HG03469 (cell line): ENCODE data around the gene CASTOR1.

ENCODE experiments used
- ATAC-seq: cut with Tn5 transposase; IDR thresholded peaks from one replicate; pipeline ENCODE4 v1.9.1; 2021; ENCODE audit warnings: mild to moderate bottlenecking, moderate library complexity, moderate number of reproducible peaks; ENCODE audit not compliant: unreplicated experiment

The CASTOR1 gene

GRCh38 chr22:30320021-30320556, 30.8 kb upstream of the CASTOR1 start:
- ATAC-seq: no peak

- ATAC-seq: no peak
These were observed 29.6 kb upstream of the CASTOR1 start for GRCh38 chr22:30318799-30319419.

DNA sequence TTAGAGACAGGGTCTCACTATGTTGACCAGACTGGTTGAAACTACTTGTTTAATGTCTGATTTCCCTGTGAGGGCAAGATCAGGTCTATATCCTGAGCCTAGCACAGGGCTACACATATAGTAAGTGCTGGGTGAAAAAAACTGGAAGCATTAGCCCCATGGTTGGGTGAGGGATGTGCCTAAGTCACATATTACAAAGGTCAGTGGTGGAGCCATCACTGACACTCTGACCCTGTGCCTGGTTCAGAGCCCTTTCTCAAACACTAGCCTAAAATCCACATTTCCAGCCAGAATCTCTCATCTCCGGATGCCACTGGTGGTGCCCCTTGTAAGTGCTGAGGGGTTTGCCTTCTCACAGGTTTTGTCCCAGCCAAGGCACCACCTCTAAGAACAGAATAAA, 28.5 kb upstream of the CASTOR1 start:
- ATAC-seq: no peak

DNA sequence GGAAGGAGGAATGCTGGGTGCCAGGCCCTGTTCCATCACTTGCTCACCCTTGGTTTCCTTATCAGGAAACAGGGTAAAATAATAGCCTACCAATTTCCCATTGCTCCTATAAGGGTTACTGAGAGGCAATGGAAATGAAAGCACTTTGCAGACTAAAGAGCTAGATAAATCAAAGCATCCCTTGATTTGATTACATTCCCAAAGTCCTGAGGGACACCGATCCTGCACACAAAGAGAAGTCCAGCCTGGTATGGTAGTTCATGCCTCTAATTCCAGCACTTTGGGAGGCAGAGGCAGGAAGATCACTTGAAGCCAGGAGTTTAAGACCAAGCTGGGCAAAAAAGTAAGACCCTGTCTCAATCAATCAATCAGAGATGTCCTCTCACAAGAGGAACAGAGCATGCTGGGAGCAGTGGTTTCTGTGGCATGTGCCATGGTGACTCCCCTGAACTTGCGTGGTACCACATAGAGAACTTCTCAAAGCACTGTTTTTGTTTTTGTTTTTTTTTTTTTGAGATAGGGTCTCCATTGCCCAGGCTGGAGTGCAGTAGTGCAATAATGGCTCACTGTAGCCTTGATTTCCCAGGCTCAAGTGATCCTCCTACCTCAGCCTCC, 26.8 kb upstream of the CASTOR1 start:
- ATAC-seq: no peak

- ATAC-seq: no peak
These were observed 25.6 kb upstream of the CASTOR1 start for GRCh38 chr22:30314915-30315314.

DNA sequence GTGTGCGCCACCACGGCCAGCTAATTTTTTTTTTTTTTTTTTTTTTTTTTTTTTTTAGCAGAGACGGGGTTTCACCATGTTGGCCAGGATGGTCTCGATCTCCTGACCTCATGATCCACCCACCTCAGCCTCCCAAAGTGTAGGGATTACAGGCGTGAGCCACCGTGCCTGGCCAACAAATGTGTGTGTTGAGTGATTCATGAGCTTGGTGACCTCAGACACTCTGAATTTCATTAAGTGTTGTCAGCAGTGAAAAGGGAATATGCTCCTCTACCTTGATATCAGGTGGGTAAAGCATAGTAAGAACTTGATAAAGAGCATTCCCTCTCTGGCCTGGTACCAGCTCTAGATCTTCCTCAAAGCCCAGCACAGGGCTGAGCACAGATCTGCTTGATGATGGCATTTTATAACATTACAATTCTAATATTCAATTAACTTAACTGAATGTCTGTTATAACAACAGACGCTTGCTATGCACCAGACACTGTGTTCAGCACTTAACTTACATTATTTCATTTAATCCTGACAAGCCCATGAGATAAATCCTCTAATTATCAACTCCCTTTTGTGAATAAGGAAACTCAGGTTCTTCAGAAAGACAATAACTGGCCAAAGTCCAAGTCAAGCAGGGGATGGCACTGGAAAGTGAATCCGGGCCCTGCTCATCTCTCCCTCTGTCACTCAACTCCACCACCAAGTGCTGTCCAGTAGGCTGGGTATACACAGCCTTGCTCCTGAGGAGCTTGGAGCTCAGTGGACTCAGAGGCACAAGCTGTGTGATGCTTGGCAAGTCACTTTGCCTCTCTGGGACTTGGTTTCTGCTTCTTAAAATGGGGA, 24.4 kb upstream of the CASTOR1 start:
- no peak for ATAC-seq

- no peak for ATAC-seq
These were observed 22.7 kb upstream of the CASTOR1 start for GRCh38 chr22:30312053-30312452.

DNA sequence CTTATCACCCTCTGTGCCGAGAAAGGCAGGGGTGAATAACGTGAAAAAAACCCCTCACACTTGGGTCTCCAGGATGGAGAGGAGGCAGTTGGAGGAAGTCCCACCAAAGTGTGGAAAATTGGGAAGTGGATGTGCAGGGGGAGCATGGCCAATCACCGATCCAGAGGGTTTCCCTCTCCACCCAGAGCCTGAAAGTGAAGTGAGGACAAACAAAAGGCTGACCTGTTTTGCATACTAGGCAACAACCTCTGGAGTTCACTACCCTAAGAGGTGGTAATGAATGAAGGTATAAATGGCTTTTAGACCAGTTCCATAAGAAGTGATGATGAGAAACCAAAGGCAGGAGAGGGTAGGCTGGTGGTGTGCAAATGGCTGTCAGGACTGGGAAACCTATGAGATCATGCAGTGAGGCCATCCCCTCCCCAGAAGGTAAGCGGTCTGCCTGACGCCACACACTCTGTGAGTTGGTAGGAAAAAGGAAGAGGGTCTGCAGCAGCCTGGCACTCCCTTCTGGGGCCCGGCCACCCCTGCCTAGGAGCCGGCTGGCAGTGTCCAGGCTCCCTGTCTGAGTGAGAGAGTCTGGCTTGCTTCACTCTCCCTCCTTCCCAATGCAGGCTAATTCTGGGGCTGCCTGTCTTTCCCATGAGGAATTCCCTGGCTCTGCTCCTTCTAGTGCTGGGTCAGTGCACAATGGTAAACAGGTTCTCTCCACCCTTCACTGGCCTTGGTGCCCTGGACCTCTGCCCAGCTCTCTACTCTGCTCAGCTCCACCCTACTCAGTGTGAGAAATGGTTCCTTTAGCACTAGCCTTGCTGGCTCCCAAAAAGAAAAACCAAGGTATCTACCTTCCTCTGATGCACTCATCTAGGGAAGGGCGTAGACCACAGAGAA, 21.8 kb upstream of the CASTOR1 start:
- ATAC-seq: no peak

GRCh38 chr22:30309951-30310741, 20.8 kb upstream of the CASTOR1 start:
- no peak for ATAC-seq

- no peak for ATAC-seq
These were observed 19.4 kb upstream of the CASTOR1 start for GRCh38 chr22:30308518-30309230.

- ATAC-seq: no peak
These were observed 18.8 kb upstream of the CASTOR1 start for GRCh38 chr22:30308093-30308492.

- no peak for ATAC-seq
These were observed 17.8 kb upstream of the CASTOR1 start for GRCh38 chr22:30307041-30307574.

GRCh38 chr22:30306627-30307011, 17.3 kb upstream of the CASTOR1 start:
- no peak for ATAC-seq

DNA sequence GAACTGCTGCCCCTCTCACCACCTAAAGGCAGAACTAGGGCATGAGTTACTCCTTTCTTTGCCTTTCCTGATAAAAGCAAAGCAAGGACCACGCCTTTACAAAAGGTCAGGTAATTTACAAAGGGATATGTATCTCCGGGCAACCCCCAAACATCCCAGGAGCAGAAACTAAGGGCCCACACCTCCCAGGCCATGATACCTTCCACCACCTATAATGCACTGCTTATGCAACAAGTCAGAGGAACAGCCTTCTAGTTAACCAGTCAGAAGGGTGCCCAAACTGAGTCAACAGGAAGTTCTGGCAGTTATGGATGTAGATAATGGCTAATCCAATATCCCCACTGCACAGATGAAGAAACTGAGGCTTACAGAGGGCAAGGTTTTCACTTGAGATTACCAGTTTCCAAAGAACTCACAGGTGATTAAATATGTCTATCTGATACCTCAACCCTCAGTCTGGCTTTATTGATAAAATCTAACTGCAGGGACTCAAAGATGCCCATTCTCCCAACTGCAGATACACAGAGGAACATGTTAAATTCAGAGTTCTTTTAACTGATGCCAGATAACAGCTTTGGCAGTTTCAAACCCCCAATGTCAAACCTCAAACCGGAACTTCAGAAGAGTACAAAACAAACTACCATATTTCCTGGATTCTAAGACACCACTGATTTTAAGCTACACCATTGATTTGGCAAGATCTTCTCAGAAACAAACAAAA, 16.8 kb upstream of the CASTOR1 start:
- ATAC-seq: no peak

DNA sequence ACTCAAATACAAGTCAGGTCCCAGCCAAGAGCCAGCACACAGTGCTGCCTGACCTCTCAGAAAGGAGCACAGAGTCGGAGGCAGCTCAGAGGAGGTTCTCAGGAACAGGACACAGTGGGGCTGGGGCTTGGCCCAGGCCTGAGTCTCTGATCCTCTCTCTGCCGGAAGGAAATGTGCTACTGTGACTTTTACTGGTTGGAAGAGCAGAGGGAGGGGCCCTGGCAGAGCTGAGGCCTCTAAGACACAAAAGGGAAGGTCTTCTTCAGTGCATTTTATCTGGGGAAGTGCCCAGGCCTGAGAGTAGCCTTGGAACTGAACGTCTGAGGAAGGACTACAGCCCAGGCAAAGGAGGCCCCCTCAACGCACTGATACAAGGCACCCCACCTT, 16.2 kb upstream of the CASTOR1 start:
- no peak for ATAC-seq

DNA sequence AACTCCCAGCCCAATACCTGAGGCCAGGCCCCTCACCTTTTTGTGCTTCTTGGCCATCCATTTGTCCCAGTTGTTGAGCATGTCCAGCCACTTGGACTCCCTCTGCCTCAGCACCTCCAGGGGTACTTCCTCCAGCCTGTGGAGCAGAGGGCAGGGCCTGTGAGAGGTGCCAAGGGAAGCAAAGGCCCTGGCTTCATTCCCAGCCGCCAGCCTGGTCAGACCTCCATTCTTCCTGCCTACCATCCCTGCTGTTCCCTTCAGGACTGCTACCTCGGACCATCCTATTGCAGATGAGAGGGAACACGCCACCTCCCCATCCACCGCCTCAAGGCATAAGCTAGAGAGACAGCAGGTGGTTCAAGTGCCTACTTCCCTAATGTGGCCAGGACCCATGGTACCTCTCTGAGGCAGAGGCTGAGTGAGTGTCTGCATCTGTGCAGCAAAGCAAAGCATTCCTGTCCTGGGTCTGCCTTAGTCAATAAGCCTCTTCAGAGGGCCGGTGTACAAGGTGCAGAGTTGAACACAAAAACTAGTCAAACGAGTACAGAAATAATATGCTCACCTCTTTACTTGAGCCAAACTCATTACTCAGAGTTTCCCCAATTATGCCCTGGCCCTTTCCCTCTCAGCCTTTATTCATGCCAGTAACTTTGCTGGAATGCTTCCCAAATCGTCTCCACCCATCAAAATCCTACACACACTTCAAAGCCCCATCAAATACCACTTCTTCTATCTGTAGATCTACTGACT, 15.4 kb upstream of the CASTOR1 start:
- ATAC-seq: no peak

- ATAC-seq: no peak
These were observed 13.5 kb upstream of the CASTOR1 start for GRCh38 chr22:30302810-30303138.
